ENCODE data around the gene TSPAN5.

Gene TSPAN5

GRCh38 chr4:98512918-98513317 lies 145.5 kb downstream of the TSPAN5 start:
- DNase-seq, result no peak

DNA sequence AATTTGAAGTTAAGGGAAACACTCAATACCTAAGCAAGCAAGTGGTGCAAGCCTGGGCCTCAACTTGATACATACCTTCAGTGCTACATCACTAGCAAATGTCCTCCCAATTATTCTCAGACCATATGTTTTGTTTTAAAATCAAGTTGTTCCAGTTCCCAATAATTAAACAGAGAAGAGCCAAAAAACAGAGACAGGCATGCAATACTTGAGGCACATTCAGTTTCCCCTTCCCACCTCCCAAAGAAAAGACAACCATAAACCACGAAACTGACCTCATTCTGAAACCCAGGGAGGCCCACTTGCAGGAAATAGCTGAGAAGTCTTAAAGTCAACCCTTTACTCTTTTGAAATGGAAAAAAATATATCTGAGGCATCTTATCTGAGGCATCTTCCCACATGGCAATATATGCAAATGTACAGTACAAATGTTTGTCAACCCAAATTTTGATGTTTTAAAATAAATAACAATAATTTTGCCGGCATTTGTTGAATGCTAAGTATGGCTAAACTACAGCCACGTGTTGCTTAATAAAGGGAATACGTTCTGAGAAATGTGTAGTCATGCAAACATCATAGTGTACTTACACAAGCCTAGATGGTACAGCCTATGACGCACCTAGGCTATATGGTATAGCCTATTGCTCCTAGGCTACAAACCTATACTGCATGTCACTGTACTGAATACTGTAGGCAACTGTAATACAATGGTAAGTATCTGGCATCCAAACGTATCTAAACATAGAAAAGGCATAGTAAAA lies 147.5 kb downstream of the TSPAN5 start:
- DNase-seq, result no peak

DNA sequence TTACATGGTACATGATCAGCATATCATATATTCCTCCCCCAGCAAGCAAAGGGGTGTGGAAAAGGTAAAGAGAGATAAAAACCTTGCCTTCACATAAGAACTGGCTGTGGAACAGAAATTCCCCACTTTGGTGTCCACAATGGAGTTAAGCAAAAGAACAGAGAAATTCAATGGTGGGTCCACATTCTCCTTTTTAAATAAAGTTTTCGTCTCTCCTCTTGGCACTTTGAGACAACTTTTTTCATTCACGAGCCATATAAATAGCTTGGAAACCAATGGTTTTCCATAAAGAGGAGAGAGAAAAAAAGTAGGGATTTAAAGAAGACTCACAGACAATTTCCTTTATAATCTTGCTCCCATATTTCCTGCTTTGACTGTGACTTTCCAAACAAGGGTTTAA lies 148.1 kb downstream of the TSPAN5 start:
- no peak for DNase-seq

DNA sequence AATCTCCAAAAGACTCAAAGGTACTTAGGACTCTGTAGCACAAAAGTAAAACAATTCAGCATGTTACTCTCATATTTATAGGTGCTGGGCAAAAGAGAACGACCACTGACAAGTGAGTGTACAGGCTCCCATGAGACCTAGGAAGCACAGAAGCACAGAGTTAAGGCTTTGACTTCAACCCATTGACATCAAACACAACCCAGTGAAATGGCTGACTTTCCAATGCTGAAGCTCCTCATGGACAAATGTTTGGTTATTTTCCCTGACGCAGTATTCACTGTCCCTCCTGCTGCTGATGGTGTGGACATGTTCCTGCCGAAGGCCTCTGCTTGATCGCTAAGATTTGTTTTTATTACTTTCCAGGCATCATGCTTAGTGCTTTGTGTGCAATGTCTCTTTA lies 148.7 kb downstream of the TSPAN5 start:
- DNase-seq, result no peak

DNA sequence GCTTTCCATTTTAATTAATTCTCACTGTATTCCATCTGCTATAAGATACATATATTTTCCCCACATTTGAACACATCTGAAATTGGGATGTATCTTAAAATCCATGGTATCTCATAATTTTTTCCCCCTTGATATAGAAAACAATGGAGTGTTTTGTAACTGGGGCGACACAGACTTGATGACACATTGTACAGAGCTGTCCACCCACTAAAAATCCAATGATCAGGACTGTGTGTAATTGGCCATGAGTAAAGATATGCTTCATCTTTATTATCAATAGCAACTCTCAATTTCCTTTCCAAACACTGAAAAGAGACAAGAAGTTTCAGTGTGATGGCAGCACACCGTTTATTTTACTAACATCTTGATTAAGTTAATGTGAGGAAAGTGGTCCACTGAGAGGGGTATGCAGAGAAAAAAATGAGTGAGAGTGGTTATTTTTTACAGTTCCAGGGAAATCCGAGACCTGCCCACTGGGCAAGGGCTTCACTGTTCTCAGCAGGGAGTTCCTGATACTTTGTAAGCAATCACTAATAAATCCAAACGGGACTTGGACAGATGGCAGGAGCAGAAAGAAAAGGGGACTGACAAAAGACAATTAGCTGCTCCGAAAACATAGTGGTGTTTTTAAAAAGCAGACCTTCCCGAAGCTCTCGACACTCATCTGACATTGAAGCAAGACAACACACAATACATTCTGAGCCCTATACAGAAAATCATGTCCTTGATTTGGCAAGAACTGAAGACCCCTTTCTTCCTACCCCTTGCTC lies 149.4 kb downstream of the TSPAN5 start:
- peak; percentile 68 for DNase-seq

- no peak for DNase-seq
Measured at GRCh38 chr4:98508248-98508647, 150.2 kb downstream of the TSPAN5 start.

DNA sequence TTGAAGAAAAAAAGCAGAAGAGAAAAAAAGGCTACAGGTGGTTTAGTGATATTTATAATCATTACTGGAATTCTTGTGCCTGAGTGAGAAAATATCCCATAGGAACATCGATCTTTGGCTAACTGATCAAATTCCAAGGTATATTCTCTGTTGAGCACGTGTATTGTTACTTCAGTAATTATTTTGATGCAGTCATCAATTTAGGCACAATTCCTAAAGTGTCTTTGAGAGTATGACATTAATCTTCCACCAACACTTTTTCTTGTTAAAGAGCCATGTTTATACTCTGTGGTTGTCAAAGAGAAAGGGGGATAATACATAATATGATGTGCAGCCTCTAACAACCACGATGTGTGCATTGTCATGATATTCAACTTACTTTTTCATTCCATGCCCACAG lies 151.1 kb downstream of the TSPAN5 start:
- no peak for DNase-seq

- peak; percentile 33 for DNase-seq
Measured at GRCh38 chr4:98506462-98507132, 151.8 kb downstream of the TSPAN5 start.

DNA sequence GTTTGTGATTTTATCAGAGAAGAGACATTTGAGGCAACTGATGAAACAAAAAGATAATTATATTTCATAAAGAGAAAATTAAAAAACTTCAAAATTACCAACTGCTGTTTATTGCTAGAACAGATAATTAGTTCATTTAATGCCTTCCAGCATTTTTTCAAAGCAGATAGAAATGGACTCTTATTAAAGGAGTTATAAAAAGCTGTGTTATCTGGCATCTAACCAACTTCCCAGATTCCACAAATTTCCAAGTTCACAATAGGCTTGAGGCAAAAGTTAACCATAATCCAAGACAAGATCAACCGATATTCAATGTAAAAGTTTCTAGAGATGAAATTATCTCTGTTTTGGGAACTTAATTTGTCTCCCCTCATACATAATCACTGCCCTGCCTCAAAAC lies 152.4 kb downstream of the TSPAN5 start:
- DNase-seq, result no peak

DNA sequence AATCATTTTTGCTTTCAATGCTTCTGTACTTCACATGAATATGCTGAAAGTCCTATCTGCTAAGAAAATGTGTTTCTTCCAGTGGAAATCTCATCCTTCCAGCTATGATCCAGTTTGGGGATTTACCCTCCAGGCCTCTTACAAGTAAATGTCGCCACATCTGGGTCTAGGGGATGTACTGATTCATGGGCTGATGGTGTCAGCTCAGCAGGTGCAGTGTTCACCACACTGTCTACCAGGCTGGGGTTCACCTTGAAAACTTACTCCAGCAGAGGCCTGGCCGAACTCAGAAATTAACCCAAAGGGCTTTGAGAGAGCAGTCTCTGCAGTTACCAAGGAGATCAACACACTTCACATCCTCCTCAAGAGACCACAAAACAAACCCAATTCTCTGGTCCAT lies 154.3 kb downstream of the TSPAN5 start:
- DNase-seq, result no peak

- no peak for DNase-seq
Measured at GRCh38 chr4:98503676-98504075, 154.7 kb downstream of the TSPAN5 start.

DNA sequence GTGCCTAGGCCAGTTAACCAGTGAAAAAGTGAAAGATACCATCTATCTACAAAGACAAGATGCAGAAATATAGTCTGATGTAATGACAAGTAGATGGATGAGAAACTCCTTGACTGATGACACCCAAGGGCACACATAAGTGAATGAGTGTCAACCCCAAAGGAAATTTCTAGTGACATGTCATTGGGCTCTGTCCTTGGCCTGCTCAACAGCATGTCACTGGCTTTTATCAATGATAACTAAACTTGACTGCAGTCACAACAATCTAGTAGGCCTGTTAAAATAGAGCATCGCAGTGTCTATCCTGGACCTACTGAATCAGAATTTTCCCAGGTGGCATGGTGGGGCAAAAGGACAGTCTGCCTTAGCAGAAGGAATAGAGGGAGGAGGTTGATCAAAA lies 155.8 kb downstream of the TSPAN5 start:
- DNase-seq, result no peak

DNA sequence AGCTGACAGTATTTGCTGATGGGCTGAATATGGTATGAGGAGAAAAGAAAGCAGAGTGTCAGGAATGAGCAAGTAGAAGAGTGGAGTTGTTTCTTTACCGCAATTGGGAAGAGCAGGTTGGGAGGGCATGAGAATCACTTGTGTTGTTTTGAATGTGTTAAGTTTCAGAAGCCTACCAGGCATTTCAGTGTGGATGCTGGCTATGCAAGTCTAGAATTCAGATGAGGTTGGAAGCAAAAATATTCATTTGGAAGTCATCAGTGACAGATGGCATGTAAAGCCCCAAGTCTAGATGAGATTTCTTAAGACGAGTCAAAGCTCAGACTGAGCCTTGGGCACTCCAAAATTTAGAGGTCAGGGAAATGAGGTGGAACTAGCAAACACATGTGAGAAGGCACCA lies 156.4 kb downstream of the TSPAN5 start:
- DNase-seq, result no peak

DNA sequence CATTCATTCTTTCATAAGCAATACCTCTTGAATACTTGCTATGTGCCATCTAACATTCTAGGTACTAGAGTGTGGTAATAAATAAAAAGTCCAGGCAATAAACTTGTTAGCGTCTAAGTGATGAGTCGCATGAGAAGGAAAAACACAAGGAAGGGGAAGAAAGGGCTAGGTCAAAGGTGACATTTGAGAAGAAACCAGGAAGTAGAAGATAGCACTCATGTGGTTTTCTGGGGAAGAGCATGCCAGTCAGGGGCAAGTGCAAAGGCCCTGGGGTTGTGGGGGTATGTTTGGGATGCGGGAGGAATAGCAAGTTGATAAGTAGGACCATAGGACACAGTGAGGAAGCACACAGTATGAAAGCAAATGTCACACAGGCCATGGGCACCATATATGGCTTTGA lies 157.0 kb downstream of the TSPAN5 start:
- no peak for DNase-seq

DNA sequence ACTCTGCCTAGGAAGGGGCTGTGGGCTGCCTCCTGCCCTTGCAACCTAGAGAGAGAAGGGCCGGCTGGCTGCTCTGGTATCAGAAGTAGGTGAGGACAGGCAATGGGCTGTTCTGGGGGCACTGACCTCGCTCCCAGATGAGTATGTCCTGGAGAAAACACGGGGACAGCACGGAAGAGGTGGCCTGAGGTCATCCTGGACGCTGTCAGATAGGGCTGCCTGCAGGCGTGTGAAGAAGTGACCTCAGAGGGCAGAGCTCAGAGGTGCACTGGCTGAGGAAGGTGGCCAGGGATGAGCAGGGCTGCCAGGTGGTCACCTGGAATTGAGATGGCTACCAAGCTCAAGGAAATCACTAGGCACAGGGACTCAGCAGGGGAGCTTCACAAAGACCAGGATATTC lies 159.6 kb downstream of the TSPAN5 start:
- DNase-seq, result no peak

GRCh38 chr4:98496152-98496845 lies 162.1 kb downstream of the TSPAN5 start:
- DNase-seq, result peak; percentile 7

DNA sequence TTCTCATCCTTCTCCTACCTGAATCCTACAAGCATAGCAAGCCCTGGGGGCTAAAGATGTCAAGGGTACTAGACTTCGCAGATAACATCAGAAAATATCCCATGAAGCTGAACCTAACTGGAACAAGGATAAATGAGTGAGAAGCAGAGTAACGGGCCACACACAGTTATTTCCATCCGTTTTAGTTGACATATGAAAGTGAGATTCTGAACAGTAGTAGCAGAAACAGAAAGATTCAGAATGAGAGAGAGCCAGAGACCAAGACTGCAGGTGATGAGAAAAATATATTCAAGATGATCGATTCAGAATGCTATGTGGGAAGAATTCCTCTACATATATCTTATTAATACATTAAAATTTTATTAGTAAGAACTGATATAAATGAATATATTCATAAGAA lies 165.1 kb downstream of the TSPAN5 start:
- DNase-seq, result no peak

GRCh38 chr4:98491899-98492559 lies 166.4 kb downstream of the TSPAN5 start:
- no peak for DNase-seq

GRCh38 chr4:98490251-98490650 lies 168.2 kb downstream of the TSPAN5 start:
- no peak for DNase-seq

DNA sequence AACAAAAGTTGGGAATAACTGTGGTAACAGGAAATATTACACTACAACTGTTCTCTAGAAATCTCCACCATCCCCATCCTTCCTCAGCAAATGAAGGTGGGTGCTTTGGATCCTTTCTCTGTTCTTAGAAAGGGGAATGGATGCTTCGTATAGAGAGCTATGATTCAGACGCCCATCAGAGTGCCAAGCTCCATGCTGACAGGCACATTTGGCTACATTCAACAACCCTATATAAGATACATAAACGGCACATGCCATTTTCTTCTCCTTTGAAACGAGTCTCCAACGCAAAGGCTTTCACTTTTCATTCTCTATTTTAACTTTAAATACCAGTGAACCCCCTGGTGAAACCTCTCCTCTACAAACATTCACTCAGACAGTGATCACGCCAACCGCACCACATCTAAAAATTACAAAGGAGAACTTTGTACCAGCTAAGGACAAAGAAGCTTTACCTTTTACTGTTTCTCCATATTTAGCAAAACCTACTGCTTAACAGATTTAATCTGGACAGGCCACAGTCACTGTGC lies 172.5 kb downstream of the TSPAN5 start:
- no peak for DNase-seq

DNA sequence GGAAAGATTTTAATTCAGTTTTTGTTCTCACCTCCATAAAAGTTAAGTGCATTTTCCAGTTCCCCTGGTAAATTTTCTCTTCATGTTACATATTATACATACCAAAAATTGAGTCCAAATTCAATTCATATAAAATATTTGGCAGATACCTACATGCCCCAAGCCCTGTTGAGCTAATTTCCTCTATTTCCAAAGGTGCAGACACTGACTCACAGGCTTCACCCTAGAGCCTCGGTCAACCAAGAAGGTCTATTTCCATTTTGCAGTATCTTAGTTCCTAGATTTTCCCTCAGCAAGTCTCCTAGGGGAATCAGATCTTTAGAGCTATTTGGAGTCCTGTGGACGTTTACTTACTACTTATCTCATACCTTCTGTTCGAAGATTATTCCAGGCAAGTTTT lies 174.4 kb downstream of the TSPAN5 start:
- DNase-seq, result no peak
